ENCODE data around the gene HOXD8.

Gene HOXD8

DNA sequence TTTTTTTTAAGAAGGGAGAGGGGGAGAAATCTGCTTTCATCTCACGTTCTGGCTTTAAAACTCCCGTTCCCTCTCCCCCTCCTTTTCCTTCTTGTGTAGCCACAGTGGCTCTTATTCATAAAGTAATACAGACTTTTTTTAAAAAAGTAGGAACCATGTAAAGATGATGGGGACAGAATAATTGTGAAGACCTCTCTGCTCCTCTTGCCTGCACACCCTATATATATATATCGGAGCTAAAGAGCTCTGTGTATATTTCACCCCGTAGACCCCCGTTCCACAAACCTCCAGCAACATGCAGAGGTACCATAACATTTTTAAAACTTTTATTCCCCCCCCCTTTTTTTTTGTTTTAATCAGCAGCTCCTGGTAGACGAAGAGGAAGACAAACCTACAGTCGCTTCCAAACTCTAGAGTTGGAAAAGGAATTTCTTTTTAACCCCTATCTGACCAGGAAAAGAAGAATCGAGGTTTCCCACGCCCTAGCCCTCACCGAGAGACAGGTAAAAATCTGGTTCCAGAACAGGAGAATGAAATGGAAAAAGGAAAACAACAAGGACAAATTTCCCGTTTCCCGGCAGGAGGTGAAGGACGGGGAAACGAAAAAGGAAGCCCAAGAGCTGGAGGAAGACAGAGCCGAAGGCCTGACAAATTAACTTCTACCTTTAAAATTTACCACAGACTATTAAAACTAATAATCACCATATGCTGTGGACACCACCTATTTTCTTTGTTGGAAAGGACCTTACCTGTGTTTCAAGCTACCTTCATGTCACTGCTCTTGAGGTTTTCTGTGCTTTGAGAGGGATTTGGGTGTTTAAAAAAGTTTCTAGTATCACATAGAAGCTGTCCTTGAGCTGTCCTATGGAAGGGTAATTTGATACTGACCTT is 1.7 kb downstream of the HOXD8 start:
- DNase-seq: no peak

DNA sequence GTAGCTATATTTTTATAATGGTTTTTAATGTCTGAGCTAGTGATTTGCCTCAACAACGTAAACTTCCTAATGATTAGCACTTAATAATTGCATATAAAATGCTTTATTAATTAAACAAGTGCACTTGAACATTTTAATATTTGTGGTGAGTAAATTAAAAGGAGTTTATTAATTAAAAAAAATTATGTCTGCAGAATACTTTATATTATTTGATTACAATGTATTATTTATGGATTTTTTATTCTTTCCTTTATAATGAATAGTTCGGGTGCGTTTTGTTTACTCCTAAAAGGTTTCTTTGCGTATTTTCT is 2.3 kb downstream of the HOXD8 start:
- no peak for DNase-seq

DNA sequence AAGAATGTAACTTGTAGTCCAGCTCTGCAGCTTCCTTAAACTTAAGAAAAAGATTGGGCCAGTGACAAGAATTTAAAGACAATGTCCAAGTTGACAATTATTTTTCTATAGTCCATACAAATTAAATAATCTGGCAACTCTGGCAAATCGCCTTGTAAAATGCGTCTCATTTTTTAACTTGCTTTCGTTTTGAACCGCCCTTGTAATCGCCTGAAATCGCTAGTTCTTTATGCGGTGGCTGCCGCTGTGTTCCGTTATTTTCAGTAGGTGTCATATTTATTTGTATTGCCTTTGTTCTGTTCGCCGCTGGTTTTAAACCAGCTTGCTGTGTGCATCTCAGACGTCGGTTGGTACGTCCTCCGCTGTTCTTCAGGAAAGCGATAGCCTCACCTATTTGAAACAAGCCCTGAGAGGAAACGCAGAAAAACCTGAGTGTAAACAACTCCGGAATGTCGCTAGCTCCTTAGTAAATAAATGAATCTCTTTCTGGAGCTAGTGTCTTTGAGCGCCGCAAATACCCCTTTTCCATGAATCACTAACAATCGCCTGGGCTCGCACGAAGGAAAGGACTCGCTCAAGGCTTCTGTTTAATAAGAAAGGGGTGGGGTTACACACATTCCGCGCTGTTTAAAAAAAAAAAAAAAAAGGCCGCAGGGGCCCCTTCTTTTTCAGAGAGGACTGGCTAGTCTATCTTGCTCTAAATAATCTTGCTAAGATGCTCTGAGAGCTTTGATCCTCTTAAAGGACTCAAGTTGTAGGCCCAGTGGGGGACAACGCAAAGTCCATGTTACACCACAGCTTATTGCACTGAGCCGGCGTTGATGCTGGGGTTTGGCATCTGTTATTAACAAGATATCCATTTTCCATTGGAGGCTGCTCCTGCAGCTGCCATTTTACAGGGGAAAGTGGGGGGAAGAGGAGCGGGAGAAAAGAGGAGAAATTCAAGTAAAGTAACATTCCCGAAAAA is 3.0 kb downstream of the HOXD8 start:
- no peak for DNase-seq

DNA sequence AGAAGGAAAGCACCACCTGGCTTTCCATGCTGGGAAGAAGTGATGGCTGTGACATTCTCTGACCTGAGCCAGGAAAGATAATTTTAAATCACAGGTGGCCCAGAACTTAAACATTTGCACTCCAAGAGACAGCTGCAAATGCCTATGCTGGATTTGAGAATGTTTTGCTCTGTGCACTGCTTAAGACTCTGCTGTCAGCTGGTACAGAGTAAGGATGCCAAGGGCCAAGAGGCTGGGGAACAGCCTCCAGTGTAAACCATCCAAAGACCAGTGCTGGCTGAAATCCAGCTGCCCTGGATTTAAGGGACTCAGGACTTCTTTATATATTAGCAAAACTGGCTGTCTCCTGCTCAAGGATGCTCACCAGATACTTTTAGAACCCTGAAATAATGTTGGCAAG is 3.9 kb downstream of the HOXD8 start:
- DNase-seq: no peak

DNA sequence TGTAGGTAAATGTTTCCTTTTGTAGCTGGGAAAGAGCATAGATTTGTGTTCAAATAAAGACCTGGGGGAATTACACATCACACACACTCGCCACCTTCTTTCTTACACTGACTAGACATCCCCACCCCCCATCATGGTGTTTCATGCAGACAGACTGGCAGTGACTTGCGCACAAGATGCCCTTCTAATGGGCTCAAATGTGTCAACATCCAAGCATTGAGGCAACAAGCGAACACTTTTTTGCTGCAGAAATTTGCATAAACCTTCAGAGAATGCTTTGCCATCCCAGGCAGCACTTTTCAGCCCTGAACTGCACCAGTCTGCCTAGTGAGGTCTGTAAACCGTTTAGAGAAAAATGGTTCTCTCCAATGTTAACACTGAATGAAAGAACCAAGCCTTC is 4.5 kb downstream of the HOXD8 start:
- no peak for DNase-seq

DNA sequence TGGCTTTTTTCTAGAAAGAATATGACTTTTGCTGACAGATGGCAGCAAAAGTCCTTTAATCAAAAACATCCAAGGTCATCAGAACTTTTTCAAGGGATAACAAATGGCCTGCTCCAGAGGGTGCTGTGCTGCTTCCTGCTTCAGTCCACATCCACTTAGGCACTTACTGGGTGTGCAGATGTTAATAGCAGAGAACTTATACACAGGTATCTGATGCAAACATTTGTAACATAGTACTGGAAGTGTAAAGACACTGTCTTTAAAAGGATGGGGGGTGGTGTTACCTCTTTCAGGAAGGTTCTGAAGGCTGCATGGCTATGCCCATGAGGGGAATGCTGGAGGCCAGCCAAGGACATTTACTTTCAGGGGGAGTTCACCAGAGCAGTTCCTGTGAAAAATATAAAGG is 5.5 kb downstream of the HOXD8 start:
- DNase-seq: no peak

DNA sequence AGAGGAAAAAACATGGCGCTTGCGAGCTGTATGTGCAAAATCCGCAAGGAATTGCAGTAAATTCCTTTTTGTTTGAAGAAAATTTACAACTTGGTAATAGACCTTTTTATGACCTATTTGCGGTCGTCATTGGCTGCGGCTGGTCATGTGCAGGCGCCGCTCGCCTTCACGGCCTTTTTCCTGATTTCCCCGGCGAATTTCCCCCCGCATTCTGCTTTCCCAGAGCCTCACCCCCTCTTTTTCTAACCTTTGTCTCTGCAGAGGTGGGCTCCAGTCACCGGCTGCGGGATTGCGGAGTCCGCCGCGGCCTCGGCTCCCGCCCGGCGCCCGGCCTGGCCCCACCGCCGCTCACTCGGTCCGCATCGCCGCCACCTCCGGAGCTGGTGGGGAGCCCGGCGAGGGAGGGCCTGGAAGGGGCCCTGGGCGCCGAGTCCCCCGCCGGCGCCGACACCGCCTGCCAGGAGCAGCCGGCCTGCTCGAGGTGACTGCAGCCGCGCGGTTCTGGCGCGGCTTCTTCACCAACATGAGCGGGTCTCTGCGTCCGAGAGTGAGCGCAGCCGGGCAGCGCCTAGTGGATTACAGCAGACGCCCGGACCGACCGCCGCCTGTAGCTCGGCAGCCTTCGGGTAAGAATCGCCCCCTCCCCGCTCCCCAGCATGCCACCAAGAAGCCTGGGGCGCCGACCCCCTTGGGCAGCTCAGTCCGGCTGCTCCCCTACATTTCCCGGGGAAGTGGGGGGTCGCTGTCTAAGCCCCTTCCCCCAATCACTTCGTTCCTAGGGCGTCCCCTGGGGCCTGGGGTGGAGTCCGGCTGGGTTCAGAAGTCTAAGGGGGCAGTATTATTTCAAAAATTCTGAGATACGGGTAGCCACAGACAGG is 7.1 kb downstream of the HOXD8 start:
- no peak for DNase-seq

DNA sequence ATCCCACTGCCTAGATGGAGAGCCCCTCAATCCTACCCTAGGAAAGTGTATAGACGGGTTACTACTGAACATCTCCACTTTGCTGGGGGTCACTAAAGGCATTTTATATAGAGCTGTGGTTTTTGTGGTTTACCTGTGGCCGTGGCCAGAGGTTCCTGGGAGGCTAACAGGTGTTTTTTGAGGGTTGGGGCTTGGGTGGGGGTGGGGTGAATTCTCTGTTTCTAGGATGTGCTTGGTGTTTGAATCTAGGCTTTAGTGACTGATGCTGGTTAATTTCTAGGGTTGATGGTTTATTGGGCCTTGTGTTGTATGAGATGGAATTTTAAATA is 7.7 kb downstream of the HOXD8 start:
- no peak for DNase-seq

DNA sequence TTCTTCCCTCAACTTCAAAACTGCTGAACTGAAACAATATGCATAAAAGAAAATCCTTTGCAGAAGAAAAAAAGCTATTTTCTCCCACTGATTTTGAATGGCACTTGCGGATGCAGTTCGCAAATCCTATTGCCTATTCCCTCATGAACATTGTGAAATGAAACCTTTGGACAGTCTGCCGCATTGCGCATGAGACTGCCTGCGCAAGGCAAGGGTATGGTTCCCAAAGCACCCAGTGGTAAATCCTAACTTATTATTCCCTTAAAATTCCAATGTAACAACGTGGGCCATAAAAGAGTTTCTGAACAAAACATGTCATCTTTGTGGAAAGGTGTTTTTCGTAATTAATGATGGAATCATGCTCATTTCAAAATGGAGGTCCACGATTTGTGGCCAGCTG is 8.4 kb downstream of the HOXD8 start:
- no peak for DNase-seq

DNA sequence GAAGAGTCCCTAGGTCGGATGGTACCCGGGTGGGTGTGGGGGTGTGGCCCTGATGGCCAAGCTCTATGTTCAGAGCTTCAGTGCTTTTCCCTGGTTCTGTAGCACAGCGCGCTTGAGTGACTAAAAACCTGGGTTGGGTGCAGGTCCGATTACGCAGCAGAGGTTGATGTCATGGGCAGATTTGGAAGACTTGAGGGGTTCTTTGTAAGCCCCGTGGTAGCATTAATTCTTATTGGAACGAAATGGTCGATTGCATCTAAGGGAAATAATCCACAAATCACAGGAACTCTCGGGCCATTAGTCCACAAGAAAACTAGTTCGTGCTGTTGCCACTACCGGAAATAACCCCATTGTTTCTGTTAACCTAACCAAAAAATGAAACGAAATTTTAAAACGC is 9.0 kb downstream of the HOXD8 start:
- DNase-seq: peak; percentile 9

DNA sequence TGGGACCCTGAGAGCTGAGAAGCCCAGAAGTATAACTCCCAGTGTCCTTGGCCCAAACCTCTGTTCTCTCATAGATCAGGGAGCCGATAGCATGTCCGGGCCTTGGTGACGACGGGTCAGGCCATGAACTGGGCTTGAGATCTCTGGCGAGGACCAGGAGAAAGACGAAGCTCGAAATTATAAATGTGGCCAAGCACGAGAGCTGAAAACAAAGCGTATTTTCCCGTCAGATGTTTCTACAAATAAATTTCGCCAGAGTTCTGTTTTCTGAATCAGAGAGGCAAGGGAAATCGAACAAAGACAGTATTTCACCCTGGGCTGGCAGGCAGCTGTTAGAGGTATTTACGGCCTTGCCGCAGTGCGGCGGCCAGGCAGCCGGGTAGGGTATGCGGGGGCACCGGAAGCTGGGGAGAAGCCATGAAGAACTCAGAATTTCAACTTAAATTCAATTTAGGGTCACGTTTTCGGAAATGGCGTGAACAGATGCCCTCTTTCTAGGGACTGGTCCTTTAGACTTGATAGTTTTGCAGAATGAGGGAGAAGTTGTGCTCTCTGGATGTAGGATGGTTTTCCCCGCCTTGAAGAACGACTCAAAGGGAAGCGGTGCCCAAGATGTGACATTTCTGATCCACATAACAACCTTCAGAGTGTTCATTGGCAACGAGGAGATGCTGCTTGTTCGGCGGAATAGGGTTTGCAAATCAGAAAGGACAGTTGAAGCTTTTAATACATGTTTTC is 9.6 kb downstream of the HOXD8 start:
- DNase-seq: peak; percentile 7

DNA sequence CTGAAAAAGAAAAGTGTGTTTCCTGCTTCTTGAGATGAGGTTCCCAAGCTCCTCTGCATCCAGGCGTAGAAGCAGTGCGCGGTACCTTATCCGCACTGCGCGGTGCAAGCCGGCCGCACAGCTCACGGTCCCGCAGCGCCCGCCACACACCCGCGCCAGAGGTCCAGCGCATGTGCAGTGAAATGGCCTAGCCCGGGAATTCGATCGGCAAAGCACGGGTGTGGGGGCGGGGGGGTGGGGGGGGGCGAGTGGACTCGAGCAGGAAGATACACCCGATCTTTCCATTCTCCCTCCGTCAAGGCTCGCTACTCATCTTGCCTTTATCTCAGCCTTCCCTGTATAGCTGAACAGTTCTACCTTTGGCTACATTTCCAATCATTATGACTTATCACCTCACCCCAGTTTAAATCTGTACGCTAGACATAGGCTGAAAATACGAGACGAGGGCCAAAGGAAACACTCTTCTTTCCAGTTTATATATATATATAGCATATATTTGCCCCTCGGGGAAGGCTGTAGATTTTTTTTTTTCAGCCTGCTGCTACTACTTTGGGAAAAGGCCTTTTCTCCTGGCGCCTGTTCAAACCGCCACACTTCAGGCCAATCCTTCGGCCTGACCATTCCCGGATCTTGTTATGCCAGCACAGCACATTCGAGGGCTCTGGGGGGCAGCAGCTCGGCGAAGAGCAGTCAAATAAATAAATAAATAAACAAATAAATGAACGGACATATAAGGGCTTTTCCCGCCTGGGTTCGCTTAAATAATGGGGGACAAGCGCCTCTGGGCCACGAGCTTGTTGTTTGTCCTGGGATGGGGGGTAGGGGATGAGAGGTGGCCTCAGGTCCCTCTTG is 10.4 kb downstream of the HOXD8 start:
- DNase-seq: no peak

DNA sequence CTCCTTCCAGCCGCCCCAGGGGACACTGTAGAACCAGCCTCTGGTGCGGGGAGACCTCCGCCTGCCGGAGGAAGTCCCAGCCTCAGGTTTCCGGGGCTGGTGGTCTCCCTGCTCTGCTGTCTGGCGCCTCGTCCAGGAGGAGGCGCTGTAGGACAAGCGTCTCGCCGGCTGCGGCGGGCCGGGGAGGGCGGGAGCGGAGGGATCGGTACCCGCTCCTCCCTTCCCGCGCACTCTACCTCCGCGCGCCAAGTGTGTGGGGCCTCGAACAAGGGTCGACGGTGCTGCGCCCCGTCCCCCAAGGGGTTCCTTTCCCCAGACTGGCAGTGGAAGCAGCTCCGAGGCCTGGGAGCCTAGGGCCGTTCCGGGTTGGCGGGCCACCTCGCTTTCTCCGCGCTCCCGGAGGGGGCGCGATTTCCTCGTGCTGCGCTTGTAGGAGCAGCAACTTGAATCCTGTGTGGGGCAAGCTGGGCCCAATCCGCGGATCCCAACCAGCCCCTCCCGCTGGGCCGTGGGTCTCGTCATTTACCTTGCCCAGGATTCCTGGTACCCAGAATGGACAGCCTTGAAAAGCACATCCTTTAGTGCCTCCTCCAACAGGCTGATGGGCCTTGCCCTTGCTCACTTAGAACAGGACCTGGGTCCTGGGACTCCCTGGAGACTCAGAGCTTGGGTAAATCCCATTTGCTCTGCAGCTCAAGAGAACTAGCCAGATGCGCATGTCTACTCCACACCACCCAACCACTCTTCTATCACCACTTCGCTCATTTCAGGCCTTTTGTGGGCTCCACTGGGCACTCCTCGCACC is 11.2 kb downstream of the HOXD8 start:
- DNase-seq: peak; percentile 68

DNA sequence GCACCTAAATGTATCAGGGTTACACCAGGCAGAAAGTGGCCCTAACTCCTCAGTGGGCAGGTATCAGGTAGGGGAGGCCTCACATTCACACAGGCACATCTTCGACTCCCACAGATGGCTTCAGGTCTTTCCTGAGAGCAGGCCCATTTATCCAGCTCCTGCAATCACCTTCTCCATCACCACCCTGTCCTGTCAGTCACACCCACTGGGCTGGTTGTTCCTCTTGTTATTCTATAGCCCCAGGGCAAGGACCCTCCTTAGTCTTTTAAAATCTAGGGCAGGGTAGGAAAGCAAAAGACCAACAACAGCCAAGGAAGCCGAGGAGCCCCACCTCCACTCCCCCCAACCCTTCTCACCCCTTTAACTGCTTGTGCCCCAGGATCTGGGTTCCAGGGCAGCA is 12.8 kb downstream of the HOXD8 start:
- DNase-seq: no peak

DNA sequence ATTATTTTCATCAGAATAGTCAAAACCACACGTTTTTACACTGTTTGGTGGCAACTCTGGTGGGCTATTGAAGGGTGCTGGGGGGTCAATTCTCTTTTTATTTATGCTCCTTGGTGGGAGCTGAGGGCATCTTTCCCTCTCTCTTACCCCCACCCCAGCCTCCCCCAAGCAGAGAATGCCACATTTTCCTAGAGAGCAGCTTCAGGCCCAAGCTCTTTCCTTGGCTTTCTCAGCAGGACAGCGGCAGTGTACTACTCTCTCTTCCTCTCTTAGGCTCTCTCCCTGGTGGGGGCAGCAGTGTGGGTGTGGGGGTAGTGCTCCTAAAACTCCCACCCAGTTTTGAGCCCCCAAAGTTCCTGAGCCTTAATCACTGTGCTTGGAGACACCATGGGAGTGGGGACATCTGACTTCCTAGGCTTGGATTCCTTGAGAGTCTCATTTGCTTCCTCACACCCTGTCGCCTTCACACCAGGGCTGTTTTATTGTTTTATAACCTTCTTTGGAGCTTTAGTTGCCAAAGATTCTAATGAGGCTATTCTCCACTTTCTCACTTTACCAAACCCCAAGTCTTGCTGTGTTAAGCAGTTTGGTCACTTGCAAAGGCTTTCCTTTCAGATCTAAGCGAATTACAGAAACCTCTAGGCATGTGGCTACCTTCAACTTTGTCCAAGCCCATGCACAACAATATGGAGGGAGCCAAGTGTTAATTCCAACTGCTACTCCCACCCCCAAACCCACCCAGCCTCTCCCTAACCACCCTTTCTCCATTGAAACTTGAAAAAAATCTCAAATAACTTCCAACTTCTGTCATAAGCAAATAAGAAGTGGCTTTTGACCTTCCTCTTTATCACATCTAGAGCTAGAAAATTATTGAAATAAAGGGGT is 15.8 kb downstream of the HOXD8 start:
- DNase-seq: no peak

DNA sequence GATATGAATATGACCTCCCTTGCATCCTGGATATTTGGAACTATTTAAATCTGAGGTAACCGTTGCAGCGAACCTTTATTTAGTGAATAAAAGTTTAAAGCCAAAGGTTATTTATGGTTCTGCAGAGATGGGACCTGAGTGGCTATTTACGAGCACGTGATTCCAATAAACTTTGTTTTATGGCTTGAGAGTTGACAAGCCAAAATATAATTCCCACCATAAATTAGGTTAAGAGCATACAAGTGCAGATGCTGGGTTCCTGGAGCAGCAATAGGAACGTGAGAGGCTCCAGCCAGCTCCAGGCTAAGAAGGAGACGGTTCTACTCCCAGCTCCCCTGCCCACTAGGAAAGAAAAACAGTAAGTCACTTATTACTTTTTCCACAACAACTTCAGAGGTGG is 16.6 kb downstream of the HOXD8 start:
- no peak for DNase-seq

DNA sequence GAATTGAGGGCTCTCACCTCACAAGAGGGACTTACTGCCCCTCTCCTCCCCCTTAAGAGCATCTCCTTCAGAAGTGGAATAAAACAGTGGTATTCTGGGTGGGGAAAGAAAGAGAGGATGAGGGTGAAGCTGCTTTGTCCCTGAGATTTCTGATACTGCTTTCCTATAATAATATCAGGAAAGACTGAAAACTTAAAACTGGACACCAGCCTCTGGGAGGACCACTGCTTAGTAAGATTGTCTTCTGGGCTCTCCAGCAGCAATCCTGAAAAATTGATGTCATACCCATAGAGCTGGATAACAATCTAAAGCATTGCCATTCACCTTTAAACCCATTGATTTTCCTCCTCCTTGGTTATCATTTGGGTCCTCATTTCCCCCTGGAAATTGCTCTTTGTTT is 17.1 kb downstream of the HOXD8 start:
- no peak for DNase-seq

DNA sequence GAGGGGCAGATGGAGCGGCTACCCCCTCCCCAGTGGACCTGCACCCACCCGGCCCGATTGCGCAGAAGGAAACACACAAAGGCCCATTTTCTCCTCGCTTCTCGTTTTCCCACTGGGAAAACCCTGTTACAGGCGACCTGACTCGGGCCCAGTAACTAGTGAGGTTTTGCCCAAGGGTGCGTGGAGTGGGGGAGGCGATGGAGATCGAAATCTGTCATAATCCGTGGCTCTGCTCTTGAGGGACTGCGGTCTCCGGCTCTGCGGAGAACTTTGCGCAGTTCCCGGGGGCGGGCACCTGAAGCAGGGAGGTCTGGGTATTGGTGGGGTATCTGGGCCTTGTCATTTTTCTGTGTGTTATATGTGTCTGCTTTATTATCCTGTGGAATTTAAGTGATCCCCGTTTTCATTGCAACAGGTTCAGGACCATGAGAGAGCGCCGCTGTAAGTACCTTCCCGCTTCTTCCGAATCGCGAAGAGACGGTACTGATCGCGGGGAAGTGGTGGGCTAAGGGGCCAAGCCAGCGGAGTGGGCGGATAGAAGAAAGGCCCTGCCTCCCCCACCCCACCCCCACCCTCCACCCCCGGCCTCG is 17.8 kb downstream of the HOXD8 start:
- no peak for DNase-seq

Measured in activated CD8-positive, alpha-beta memory T cell treated with anti-CD3 and anti-CD28 coated beads, Interleukin-2, amount 50 U/mL, for 4 hours (primary cell).